ENCODE data around the gene C22orf15. TPM values are rescaled to one million over a fixed set of nuclear protein-coding genes. Genes with fewer than 3 reads are reported as not detected.

Gene C22orf15
- total RNA-seq, 1 experiment from 2014 or later = 0.81 TPM

DNA sequence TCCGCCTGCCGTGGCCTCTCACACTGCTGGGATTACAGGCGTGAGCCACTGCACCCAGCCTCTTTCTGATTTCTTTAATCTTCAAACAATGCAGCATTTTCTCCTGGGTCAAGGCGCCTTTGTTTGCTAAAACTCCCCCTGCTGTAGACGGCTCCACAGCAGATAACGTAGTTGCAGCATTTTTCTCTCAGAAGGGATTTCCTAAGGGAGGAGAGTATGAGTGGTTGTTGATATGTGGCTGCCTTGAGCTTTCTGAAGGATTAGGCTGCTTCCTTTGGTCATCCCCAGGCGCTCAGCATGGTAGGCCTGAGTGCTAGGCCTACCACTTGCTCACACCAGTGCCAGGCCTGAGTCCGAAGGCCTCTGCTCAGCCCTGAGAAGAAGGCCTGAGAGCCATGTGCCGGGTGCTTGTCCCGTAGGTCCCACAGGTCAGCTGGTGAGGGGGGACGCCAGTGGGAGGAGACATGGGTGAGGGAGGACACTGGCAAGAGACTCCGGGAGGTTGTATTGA lies 42.0 kb downstream of the C22orf15 start:
- Mint-ChIP-seq H3K4me1 (peaks cover 0 to 3% of the 10 kb centered on the region in 2 experiments; a peak in 1 of 4 replicates), H3K36me3 (ENCODE audit: insufficient read depth in 1 of 3, low read depth in 3 of 3) (peaks cover 56 to 83% (median 77%) of the 10 kb centered on the region in 3 experiments)
- no peak overlapping the region for H3K9ac ChIP-seq (ENCODE audit: extremely low read depth, insufficient read length, low read length)

More for the DNA sequence above, 42.0 kb downstream of the C22orf15 start:
- Histone ChIP-seq H4K91ac (ENCODE audit: insufficient read length, low read depth, low read length) (no peak overlapping the region), H3K27ac (ENCODE audit: insufficient read length, low read depth, low read length) (no peak overlapping the region), H4K8ac (replicated peaks; ENCODE audit: insufficient read length, low read depth, low read length) (no peak overlapping the region), H4K5ac (ENCODE audit: insufficient read length, low read depth, low read length) (no peak overlapping the region), H3K9me3 (ENCODE audit: control insufficient read depth, low read depth, low read length) (no peaks in the 10 kb centered on the region), H3K27me3 (ENCODE audit: insufficient read depth, low read length) (no peaks in the 10 kb centered on the region), H2AK5ac (ENCODE audit: insufficient read length, low read length) (no peak overlapping the region), H3K79me2 (ENCODE audit: insufficient read depth, low read length) (no peaks in the 10 kb centered on the region), H4K20me1 (ENCODE audit: control insufficient read depth, insufficient read depth, insufficient read length) (no peaks in the 10 kb centered on the region), H3K18ac (ENCODE audit: insufficient read length, low read depth, low read length) (no peak overlapping the region), H3K23ac (ENCODE audit: insufficient read length, low read depth, low read length) (no peak overlapping the region), H2AFZ (ENCODE audit: low read length) (no peak overlapping the region), H2BK20ac (ENCODE audit: low read depth, low read length, poor library complexity, severe bottlenecking) (no peak overlapping the region), H3K79me1 (ENCODE audit: insufficient read depth, low read depth, low read length, poor library complexity, severe bottlenecking) (no peaks in the 10 kb centered on the region), H3T11ph (ENCODE audit: low read length) (no peak overlapping the region), H2BK15ac (ENCODE audit: low read depth, low read length) (no peak overlapping the region), H3K4ac (ENCODE audit: low read depth, low read length) (no peak overlapping the region), H3K56ac (ENCODE audit: insufficient read length, low read depth, low read length) (no peak overlapping the region), H3K4me2 (ENCODE audit: insufficient read depth, insufficient read length, low read length) (no peak overlapping the region), H2BK120ac (ENCODE audit: low read depth, low read length, poor library complexity, severe bottlenecking) (no peak overlapping the region), H2BK12ac (ENCODE audit: insufficient read length, low read depth, low read length) (no peak overlapping the region), H3K14ac (ENCODE audit: insufficient read depth, low read length) (no peak overlapping the region), H2BK5ac (ENCODE audit: insufficient read length, low read length) (no peak overlapping the region), H3K4me1 (ENCODE audit: insufficient read depth, low read length) (no peaks in the 10 kb centered on the region), H3K23me2 (ENCODE audit: insufficient read length, low read depth, low read length, poor library complexity, severe bottlenecking) (no peaks in the 10 kb centered on the region)
- H3K27me3 Mint-ChIP-seq (ENCODE audit: low read depth) = no peaks in the 10 kb centered on the region
- H3K4me3 Mint-ChIP-seq = no peak overlapping the region
- H3K9me3 Mint-ChIP-seq = no peaks in the 10 kb centered on the region
- TF ChIP-seq, protein P1, sequence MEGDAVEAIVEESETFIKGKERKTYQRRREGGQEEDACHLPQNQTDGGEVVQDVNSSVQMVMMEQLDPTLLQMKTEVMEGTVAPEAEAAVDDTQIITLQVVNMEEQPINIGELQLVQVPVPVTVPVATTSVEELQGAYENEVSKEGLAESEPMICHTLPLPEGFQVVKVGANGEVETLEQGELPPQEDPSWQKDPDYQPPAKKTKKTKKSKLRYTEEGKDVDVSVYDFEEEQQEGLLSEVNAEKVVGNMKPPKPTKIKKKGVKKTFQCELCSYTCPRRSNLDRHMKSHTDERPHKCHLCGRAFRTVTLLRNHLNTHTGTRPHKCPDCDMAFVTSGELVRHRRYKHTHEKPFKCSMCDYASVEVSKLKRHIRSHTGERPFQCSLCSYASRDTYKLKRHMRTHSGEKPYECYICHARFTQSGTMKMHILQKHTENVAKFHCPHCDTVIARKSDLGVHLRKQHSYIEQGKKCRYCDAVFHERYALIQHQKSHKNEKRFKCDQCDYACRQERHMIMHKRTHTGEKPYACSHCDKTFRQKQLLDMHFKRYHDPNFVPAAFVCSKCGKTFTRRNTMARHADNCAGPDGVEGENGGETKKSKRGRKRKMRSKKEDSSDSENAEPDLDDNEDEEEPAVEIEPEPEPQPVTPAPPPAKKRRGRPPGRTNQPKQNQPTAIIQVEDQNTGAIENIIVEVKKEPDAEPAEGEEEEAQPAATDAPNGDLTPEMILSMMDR (conservative IDR thresholded peaks at IDR 0.05) = no peak
- no peak for DNase-seq
- H3K27ac Mint-ChIP-seq = no peak overlapping the region
- WGBS (ENCODE audit: extremely low coverage, insufficient read length, low lambda C conversion rate) = no CpG with 5 or more reads among the region's 12 CpGs
